Loucy (cell line): ENCODE data around the gene LRRC4B.
"Not testable (repeated sequence)": the region's sequence is repeated elsewhere in the genome, so short reads cannot be mapped to it uniquely, and the experiment has no call there.

ENCODE experiments used
- H2AFZ ChIP-seq: fragments of 200-600 bp; sonication (generic); 2 replicates; pipeline ENCODE4 v1.6.0; 2016; ENCODE audit warnings: antibody characterized with exemption, mild to moderate bottlenecking, low read length, moderate library complexity
- H3F3A ChIP-seq: fragments of 200-600 bp; 2 replicates; pipeline ENCODE4 v1.6.0; 2016; ENCODE audit warnings: antibody characterized with exemption, low read depth, mild to moderate bottlenecking
- H3K27me3 ChIP-seq: fragments of 200-600 bp; sonication (generic); 2 replicates; pipeline ENCODE4 v1.6.1; 2014; ENCODE audit warnings: low read length, mild to moderate bottlenecking; ENCODE audit not compliant: insufficient read depth, poor library complexity, severe bottlenecking
- H3K36me3 ChIP-seq: fragments of 200-600 bp; sonication (generic); 2 replicates; pipeline ENCODE4 v1.6.1; 2016; ENCODE audit warnings: low read length; ENCODE audit not compliant: insufficient read depth
- H3K4me1 ChIP-seq: fragments of 200-600 bp; sonication (generic); 2 replicates; pipeline ENCODE4 v1.5.1; 2014; ENCODE audit warnings: low read length, mild to moderate bottlenecking; ENCODE audit not compliant: insufficient read depth, poor library complexity, severe bottlenecking
- H3K4me2 ChIP-seq: fragments of 200-600 bp; sonication (generic); 2 replicates; pipeline ENCODE4 v1.6.0; 2014; ENCODE audit warnings: antibody characterized with exemption, low read length, low read depth, mild to moderate bottlenecking; ENCODE audit not compliant: poor library complexity, severe bottlenecking
- H3K4me3 ChIP-seq: fragments of 200-600 bp; sonication (generic); 2 replicates; pipeline ENCODE4 v1.5.1; 2014; ENCODE audit warnings: low read length, mild to moderate bottlenecking, mixed read lengths; ENCODE audit not compliant: poor library complexity, severe bottlenecking
- H3K79me2 ChIP-seq: fragments of 200-600 bp; sonication (generic); 2 replicates; pipeline ENCODE4 v1.6.1; 2014; ENCODE audit warnings: low read length; ENCODE audit not compliant: insufficient read depth
- H3K9ac ChIP-seq: fragments of 200-600 bp; sonication (generic); 2 replicates; pipeline ENCODE4 v1.6.0; 2014; ENCODE audit warnings: mild to moderate bottlenecking, low read depth, low read length, moderate library complexity; ENCODE audit not compliant: poor library complexity, severe bottlenecking
- H3K9me2 ChIP-seq: fragments of 200-600 bp; sonication (generic); replicated peaks from 2 replicates; pipeline ENCODE4 v1.6.1; 2016; ENCODE audit warnings: low read depth, low read length, mixed read lengths
- H3K9me3 ChIP-seq: fragments of 200-600 bp; sonication (generic); 2 replicates; pipeline ENCODE4 v1.6.1; 2014; ENCODE audit warnings: mild to moderate bottlenecking, antibody characterized with exemption, low read length, low read depth; ENCODE audit not compliant: insufficient read depth
- H4K20me1 ChIP-seq: fragments of 200-600 bp; sonication (generic); 2 replicates; pipeline ENCODE4 v1.6.0; 2014; ENCODE audit warnings: antibody characterized with exemption, low read length, mild to moderate bottlenecking; ENCODE audit not compliant: insufficient read depth, poor library complexity, severe bottlenecking
- EZH2phosphoT487 ChIP-seq: fragments of 200-600 bp; IDR thresholded peaks from 2 replicates; pipeline ENCODE4 v1.6.1; 2018; ENCODE audit warnings: antibody characterized with exemption, mild to moderate bottlenecking, moderate library complexity, borderline replicate concordance
- TF ChIP-seq, protein P1 (sequence below): fragments of 200-600 bp; sonication (generic); conservative IDR thresholded peaks from 2 replicates; pipeline ENCODE4 v1.5.1; 2014; ENCODE audit warnings: mild to moderate bottlenecking, antibody characterized with exemption, low read length

LRRC4B gene

DNA sequence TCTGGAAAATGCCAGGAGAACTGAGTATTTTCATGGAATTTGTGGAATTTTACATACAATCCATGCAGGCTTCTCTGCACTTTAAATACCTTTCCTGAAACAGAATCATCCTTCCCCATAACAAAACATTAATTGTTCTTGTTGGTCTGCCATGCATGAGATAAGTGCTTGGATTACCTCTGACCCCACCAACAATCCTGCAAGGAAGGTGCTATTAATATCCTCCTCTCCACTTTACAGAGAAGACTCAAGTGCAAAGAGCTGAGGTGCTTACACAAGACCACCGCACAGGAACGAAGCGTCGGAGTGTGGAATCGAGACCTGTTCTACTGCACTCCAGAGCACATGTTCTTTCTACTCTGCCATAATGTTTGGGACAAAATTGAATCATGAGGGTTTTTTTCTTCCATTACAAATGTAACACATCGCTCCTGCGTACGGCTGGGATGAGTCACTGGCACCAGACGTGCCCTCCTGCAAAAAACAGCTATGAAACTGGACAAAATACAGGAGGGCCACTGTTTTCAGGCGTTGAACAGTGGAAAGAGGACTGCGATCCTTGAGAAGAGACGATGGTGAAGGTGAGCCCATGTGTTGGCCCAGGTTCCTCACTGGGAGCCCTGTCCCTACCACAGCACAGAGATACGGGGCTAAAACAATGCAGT is 12.9 kb upstream of the LRRC4B start:
- Histone ChIP-seq H3F3A (no peaks in the 10 kb centered on the region), H2AFZ (no peak overlapping the region), H3K4me1 (no peaks in the 10 kb centered on the region), H3K79me2 (no peaks in the 10 kb centered on the region), H4K20me1 (no peaks in the 10 kb centered on the region), H3K36me3 (no peaks in the 10 kb centered on the region), H3K4me2 (no peak overlapping the region), H3K9ac (no peak overlapping the region), H3K9me3 (no peaks in the 10 kb centered on the region), H3K27me3 (no peaks in the 10 kb centered on the region), H3K9me2 (no peaks in the 10 kb centered on the region), H3K4me3 (no peak overlapping the region)
- TF ChIP-seq EZH2phosphoT487, result no peak
- TF ChIP-seq, protein P1, sequence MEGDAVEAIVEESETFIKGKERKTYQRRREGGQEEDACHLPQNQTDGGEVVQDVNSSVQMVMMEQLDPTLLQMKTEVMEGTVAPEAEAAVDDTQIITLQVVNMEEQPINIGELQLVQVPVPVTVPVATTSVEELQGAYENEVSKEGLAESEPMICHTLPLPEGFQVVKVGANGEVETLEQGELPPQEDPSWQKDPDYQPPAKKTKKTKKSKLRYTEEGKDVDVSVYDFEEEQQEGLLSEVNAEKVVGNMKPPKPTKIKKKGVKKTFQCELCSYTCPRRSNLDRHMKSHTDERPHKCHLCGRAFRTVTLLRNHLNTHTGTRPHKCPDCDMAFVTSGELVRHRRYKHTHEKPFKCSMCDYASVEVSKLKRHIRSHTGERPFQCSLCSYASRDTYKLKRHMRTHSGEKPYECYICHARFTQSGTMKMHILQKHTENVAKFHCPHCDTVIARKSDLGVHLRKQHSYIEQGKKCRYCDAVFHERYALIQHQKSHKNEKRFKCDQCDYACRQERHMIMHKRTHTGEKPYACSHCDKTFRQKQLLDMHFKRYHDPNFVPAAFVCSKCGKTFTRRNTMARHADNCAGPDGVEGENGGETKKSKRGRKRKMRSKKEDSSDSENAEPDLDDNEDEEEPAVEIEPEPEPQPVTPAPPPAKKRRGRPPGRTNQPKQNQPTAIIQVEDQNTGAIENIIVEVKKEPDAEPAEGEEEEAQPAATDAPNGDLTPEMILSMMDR, result no peak

DNA sequence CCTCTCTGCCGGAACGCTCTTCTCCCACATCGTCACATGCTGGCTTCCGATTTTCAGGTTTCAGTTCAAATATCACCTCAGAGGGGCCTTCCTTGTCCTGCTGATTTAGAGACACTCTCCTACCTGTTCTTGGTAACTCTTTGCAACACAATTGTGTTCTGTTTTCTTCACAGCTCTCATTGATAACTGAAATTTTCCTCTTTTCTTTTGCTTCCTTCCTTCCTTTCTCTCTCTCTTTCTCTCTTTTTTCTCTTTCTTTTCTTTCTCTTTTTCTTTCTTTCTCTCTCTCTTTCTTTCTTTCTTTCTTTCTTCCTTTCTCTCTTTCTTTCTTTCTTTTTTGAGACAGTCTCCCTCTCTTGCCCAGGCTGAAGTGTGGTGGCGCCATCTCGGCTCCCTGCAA is 12.0 kb upstream of the LRRC4B start:
- Histone ChIP-seq H3K36me3 (no peaks in the 10 kb centered on the region), H3F3A (no peaks in the 10 kb centered on the region), H3K9ac (no peak overlapping the region), H3K9me2 (no peaks in the 10 kb centered on the region), H3K4me1 (no peaks in the 10 kb centered on the region), H2AFZ (no peak overlapping the region), H3K9me3 (no peaks in the 10 kb centered on the region), H3K79me2 (no peaks in the 10 kb centered on the region), H3K4me2 (no peak overlapping the region), H3K4me3 (no peak overlapping the region), H4K20me1 (no peaks in the 10 kb centered on the region), H3K27me3 (no peaks in the 10 kb centered on the region)
- TF ChIP-seq, protein P1, result no peak
- no peak for TF ChIP-seq EZH2phosphoT487

DNA sequence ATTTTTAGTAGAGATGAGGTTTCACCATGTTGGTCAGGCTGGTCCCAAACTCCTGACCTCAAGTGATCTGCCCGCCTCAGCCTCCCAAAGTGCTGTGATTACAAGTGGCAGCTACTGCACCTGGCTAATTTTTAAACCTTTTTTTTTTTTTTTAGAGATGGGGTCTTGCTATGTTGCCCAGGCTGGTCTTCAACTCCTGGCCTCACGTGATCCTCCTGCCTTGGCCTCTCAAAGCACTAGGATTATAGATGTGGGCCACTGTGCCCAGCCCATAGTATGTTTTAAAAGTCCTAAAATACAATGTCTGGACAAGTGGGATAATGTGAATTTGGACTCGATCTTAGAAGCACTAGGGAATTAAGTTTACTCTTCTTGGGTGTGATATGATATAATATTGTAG is 8.5 kb upstream of the LRRC4B start:
- not testable (repeated sequence) for H3K9me3 ChIP-seq, H3K4me1 ChIP-seq, H2AFZ ChIP-seq, H4K20me1 ChIP-seq, H3K9ac ChIP-seq, H3K27me3 ChIP-seq, H3K79me2 ChIP-seq, H3K9me2 ChIP-seq, H3K4me3 ChIP-seq, H3K36me3 ChIP-seq, H3F3A ChIP-seq, H3K4me2 ChIP-seq

DNA sequence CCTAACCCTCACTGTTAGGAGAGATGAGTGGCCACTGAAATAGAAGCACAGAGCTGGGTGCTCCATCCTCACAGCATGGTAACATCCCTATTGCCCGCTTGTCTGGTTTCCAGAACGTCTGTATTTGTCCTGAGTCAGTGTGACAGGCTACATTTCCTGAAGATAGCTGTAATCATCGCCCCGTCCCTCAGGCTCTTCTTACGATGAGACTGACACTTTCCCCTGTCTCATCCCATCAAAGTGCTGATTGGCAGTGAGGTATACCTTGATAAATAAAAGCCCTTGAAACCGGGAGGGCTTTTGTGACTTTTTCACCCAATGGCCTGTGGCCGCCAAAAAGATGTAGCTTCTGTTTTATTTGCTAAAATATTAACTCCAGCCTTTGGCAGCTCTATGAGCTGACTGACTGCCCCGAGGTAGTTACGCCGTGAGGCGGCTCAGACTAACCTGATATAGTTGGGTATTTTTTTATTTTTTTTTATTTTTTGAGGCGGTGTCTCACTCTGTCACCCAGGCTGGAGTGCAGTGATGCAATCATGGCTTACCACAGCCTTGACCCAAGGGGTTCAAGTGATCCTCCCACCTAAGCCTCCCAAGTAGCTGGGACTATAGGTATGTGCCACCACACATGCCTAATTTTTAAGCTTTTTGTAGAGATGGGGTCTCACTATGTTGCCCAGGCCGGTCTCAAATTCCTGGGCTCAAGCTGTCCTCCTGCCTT is 5.7 kb upstream of the LRRC4B start:
- no peaks in the 10 kb centered on the region for H4K20me1 ChIP-seq
- H3K4me3 ChIP-seq, result no peak overlapping the region
- H3K4me1 ChIP-seq, result no peaks in the 10 kb centered on the region
- H3K36me3 ChIP-seq, result no peaks in the 10 kb centered on the region
- H3F3A ChIP-seq, result no peaks in the 10 kb centered on the region
- no peaks in the 10 kb centered on the region for H3K27me3 ChIP-seq
- H3K79me2 ChIP-seq, result no peaks in the 10 kb centered on the region
- H3K9me2 ChIP-seq, result no peaks in the 10 kb centered on the region
- H2AFZ ChIP-seq, result no peak overlapping the region
- H3K9ac ChIP-seq, result no peak overlapping the region
- TF ChIP-seq, protein P1, result no peak
- no peak for TF ChIP-seq EZH2phosphoT487
- H3K9me3 ChIP-seq, result no peaks in the 10 kb centered on the region
- no peak overlapping the region for H3K4me2 ChIP-seq
